GM12878 (cell line): ENCODE data around the gene ISOC2. TPM values are rescaled to one million over a fixed set of nuclear protein-coding genes. Genes with fewer than 3 reads are reported as not detected.
A peak's percentile ranks its signal among the peaks of the same experiment; 100 is the strongest.

Source experiments
- CREM ChIP-seq: IDR thresholded peaks from 2 replicates; pipeline ENCODE4 v1.6.1; 2014; ENCODE audit warnings: antibody characterized with exemption, low read depth
- E2F8 ChIP-seq: fragments of 450-650 bp; IDR thresholded peaks from 2 replicates; pipeline ENCODE4 v1.6.1; 2018; ENCODE audit warnings: mild to moderate bottlenecking, low read depth, moderate library complexity; ENCODE audit not compliant: partially characterized antibody
- EP300 ChIP-seq, 2 experiments: fragments of 150-350 bp in 1 of 2; IDR thresholded peaks; 2 replicates each; pipeline ENCODE4 v1.6.1; 2011 to 2012; ENCODE audit warnings: low read depth in 2 of 2, low read length in 2 of 2, borderline replicate concordance in 1 of 2, improper control_type of control experiment in 1 of 2, inconsistent platforms in 1 of 2; ENCODE audit not compliant: control insufficient read depth in 1 of 2
- EZH2 ChIP-seq: IDR thresholded peaks from 2 replicates; pipeline ENCODE4 v1.6.1; 2012; ENCODE audit warnings: low read depth, mild to moderate bottlenecking, control low read depth, inconsistent platforms, low read length, borderline replicate concordance; ENCODE audit not compliant: control insufficient read depth
- JUND ChIP-seq: IDR thresholded peaks from 2 replicates; pipeline ENCODE4 v1.6.1; 2012; ENCODE audit warnings: low read depth, mild to moderate bottlenecking, low read length, improper control_type of control experiment, moderate library complexity
- MEF2A ChIP-seq: IDR thresholded peaks from 2 replicates; pipeline ENCODE4 v1.6.1; 2011; ENCODE audit warnings: low read depth, mild to moderate bottlenecking, low read length, moderate library complexity; ENCODE audit not compliant: insufficient read depth
- MTA2 ChIP-seq: fragments of 450-650 bp; IDR thresholded peaks from 2 replicates; pipeline ENCODE4 v1.6.1; 2016; ENCODE audit warnings: low read depth, mild to moderate bottlenecking, moderate library complexity
- MYC ChIP-seq: IDR thresholded peaks from 2 replicates; pipeline ENCODE4 v1.6.1; 2011; ENCODE audit warnings: mild to moderate bottlenecking, low read length, moderate library complexity, inconsistent platforms; ENCODE audit not compliant: insufficient read depth, insufficient replicate concordance, insufficient read length, severe bottlenecking
- NFYA ChIP-seq: IDR thresholded peaks from 2 replicates; pipeline ENCODE4 v1.6.1; 2011; ENCODE audit warnings: low read depth, mild to moderate bottlenecking, low read length, improper control_type of control experiment, borderline replicate concordance
- NFYB ChIP-seq: IDR thresholded peaks from 2 replicates; pipeline ENCODE4 v1.6.1; 2011; ENCODE audit warnings: low read depth, mild to moderate bottlenecking, low read length, improper control_type of control experiment, moderate library complexity; ENCODE audit not compliant: insufficient read depth
- NKRF ChIP-seq: fragments of 450-650 bp; conservative IDR thresholded peaks from 2 replicates; pipeline ENCODE4 v1.6.1; 2017; ENCODE audit warnings: mild to moderate bottlenecking, moderate library complexity
- NR2C2 ChIP-seq: IDR thresholded peaks from 2 replicates; pipeline ENCODE4 v1.6.1; 2011; ENCODE audit warnings: borderline replicate concordance, low read depth; ENCODE audit not compliant: control insufficient read depth, insufficient read length
- POLR2AphosphoS5 ChIP-seq: IDR thresholded peaks from 2 replicates; pipeline ENCODE4 v1.6.1; 2011; ENCODE audit warnings: mild to moderate bottlenecking, low read length, inconsistent platforms
- RB1 ChIP-seq: fragments of 450-650 bp; formaldehyde crosslinking; IDR thresholded peaks from 2 replicates; pipeline ENCODE4 v1.6.1; 2017; ENCODE audit warnings: mild to moderate bottlenecking, borderline replicate concordance
- SMAD5 ChIP-seq: IDR thresholded peaks from 2 replicates; pipeline ENCODE4 v1.6.1; 2016; ENCODE audit warnings: antibody characterized with exemption, low read depth
- SPI1 ChIP-seq: IDR thresholded peaks from 2 replicates; pipeline ENCODE4 v1.6.1; 2011; ENCODE audit warnings: low read depth, mild to moderate bottlenecking, low read length, moderate library complexity, borderline replicate concordance; ENCODE audit not compliant: insufficient read depth
- TAF1 ChIP-seq: IDR thresholded peaks from 2 replicates; pipeline ENCODE4 v1.6.1; 2011; ENCODE audit warnings: mild to moderate bottlenecking, low read depth, low read length, borderline replicate concordance
- WRNIP1 ChIP-seq: IDR thresholded peaks from 2 replicates; pipeline ENCODE4 v1.6.1; 2011; ENCODE audit warnings: low read depth, low read length, improper control_type of control experiment, borderline replicate concordance
- ZBTB4 ChIP-seq: fragments of 450-650 bp; formaldehyde crosslinking; IDR thresholded peaks from 2 replicates; pipeline ENCODE4 v1.4.0; 2022; ENCODE audit warnings: mild to moderate bottlenecking, moderate library complexity
- ZNF24 ChIP-seq: fragments of 450-650 bp; IDR thresholded peaks from 2 replicates; pipeline ENCODE4 v1.6.1; 2017; ENCODE audit warnings: antibody characterized with exemption, mild to moderate bottlenecking
- polyA plus RNA-seq, 11 experiments: library from polyadenylated mRNA; depleted of rRNA in 4 of 11; unstranded in 6 of 11; stranded (reverse) in 5 of 11; fragments of >200 nt; fragmentation: Nextera tagmentation in 4 of 11; fragmentation: Illumina TruSeq in 1 of 11; extraction: Ambion mirVana in 4 of 11; extraction: Trizol in 1 of 11; gene quantifications; 1 replicate in 1 of 11; 2 replicates in 10 of 11; pipeline versions ENCODE4 v1.2.1 to v1.2.3, GENCODE V29; 2011 to 2016; ENCODE audit warnings: inconsistent platforms in 2 of 11, missing spikeins in 2 of 11, low read depth in 1 of 11
- total RNA-seq, 4 experiments: library from RNA; depleted of rRNA in 3 of 4; stranded (reverse); fragments of >200 nt in 3 of 4; fragmentation: Illumina TruSeq in 1 of 4; extraction: Trizol in 1 of 4; gene quantifications; 2 replicates each; pipeline versions ENCODE4 v1.2.1 to v1.2.3, GENCODE V29; 2013 to 2021

The ISOC2 gene
- total and polyA plus RNA-seq, 10 of the 15 experiments (the other 5 are each of a cell fraction or from before 2014, with no cell fraction given) = 0.72 to 238 (median 56.9) TPM

- TF ChIP-seq E2F8 (no peak), MYC (no peak), ZBTB4 (CRISPR knock-in tag) (no peak), JUND (no peak; the same call in 1 of the 2 replicates), WRNIP1 (0 out of 2 replicates have a peak, but pooled peaks have one; percentile 33), EP300 (IDR thresholded peaks at IDR 0.05; ENCODE audit: borderline replicate concordance in 1 of 2, control insufficient read depth in 1 of 2, low read depth in 2 of 2, low read length in 2 of 2) (0 out of 4 replicates have a peak, but pooled peaks of 1 of the 2 experiments have one; percentile 39), MTA2 (0 out of 2 replicates have a peak, but pooled peaks have one; percentile 6), RB1 (0 out of 2 replicates have a peak, but pooled peaks have one; percentile 6), NFYA (peak; percentile 42), ZNF24 (no peak), POLR2AphosphoS5 (no peak; the same call in 1 of the 2 replicates), SPI1 (peak; percentile 77), MEF2A (0 out of 2 replicates have a peak, but pooled peaks have one; percentile 25), EZH2 (no peak), NFYB (peak; percentile 91), TAF1 (peak; percentile 52; the same call in 1 of the 2 replicates), SMAD5 (no peak), NR2C2 (no peak), CREM (peak; percentile 91), NKRF (no peak)
Measured at GRCh38 chr19:55407800-55408532, 53.5 kb downstream of the ISOC2 start (continued).
